Glomerular endothelial cell (primary cell): ENCODE data around the gene GZMM. TPM values are rescaled to one million over a fixed set of nuclear protein-coding genes. Genes with fewer than 3 reads are reported as not detected.

Experiments used
- DNase-seq: peaks from one replicate; pipeline ENCODE4 v3.0.0-alpha.2; 2011; ENCODE audit warnings: low read depth, low spot score; ENCODE audit errors: extremely low read depth
- total RNA-seq: library from RNA; depleted of rRNA; stranded (reverse); fragments of >200 nt; gene quantifications from 2 replicates; pipeline ENCODE4 v1.2.3, GENCODE V29; 2015

GZMM gene
- total RNA-seq, 1 donor from 2014 or later: not detected

GRCh38 chr19:511101-511851 lies 32.6 kb upstream of the GZMM start:
- no peak for DNase-seq

- DNase-seq: no peak
Measured at GRCh38 chr19:512547-513365, 31.1 kb upstream of the GZMM start.

- DNase-seq: no peak
Measured at GRCh38 chr19:513368-514165, 30.3 kb upstream of the GZMM start.

GRCh38 chr19:514166-514663 lies 29.6 kb upstream of the GZMM start:
- no peak for DNase-seq

GRCh38 chr19:517721-518597 lies 25.9 kb upstream of the GZMM start:
- no peak for DNase-seq

GRCh38 chr19:518598-519231 lies 25.1 kb upstream of the GZMM start:
- no peak for DNase-seq

- DNase-seq: no peak
Measured at GRCh38 chr19:519449-519865, 24.4 kb upstream of the GZMM start.

GRCh38 chr19:522726-523125 lies 21.1 kb upstream of the GZMM start:
- no peak for DNase-seq

- no peak for DNase-seq
Measured at GRCh38 chr19:524062-524674, 19.7 kb upstream of the GZMM start.

- DNase-seq: no peak
Measured at GRCh38 chr19:525029-525428, 18.8 kb upstream of the GZMM start.

- DNase-seq: no peak
Measured at GRCh38 chr19:525857-526419, 17.9 kb upstream of the GZMM start.

- DNase-seq: no peak
Measured at GRCh38 chr19:530134-531008, 13.5 kb upstream of the GZMM start.

- no peak for DNase-seq
Measured at GRCh38 chr19:531009-531752, 12.7 kb upstream of the GZMM start.

GRCh38 chr19:531753-532560 lies 11.9 kb upstream of the GZMM start, which contains the start of gene CDC34:
TSS of gene CDC34 (plus strand) at chr19:531760. CDS start at chr19:531932, 172 bp downstream.
- no peak for DNase-seq

GRCh38 chr19:532561-533363 lies 11.1 kb upstream of the GZMM start:
- DNase-seq: peak; percentile 45
